ENCODE measurements around the gene ACOT2. TPM values are rescaled to one million over a fixed set of nuclear protein-coding genes. Genes with fewer than 3 reads are reported as not detected.

ACOT2 gene
- total RNA-seq (2022; extraction: Qiagen RNA extraction): 42.3 to 53.1 TPM (median 51.7 TPM) in 5 replicates

GRCh38 chr14:73569185-73569958 is at the start of gene ACOT2:
Gene ACOT2 (plus strand): TSS chr14:73569213. CDS start chr14:73569241, 28 bp downstream.

GRCh38 chr14:73591690-73592449 is 22.9 kb downstream of the ACOT2 start, which contains the start of gene ACOT4:
Gene ACOT4 (plus strand): TSS chr14:73591873. CDS start chr14:73591960, 87 bp downstream.

GRCh38 chr14:73612339-73613045 is 43.5 kb downstream of the ACOT2 start, which contains the start of gene ACOT6:
Gene ACOT6 (plus strand): TSS chr14:73612517. CDS start chr14:73612572, 55 bp downstream.

Other genes starting within 250 kb of the ACOT2 start
- gene NUMB, start 110.7 kb upstream of the ACOT2 start, total RNA-seq (2022; extraction: Qiagen RNA extraction): 34.7 to 44.4 TPM (median 41.1 TPM) in 5 replicates
- 21.2 to 27.0 TPM (median 26.1 TPM) in 5 replicates for gene RIOX1, start 78.3 kb upstream of the ACOT2 start, total RNA-seq (2022; extraction: Qiagen RNA extraction)
- 5.6 to 8.6 TPM (median 7.4 TPM) in 5 replicates for gene ACOT1, start 32.1 kb upstream of the ACOT2 start, total RNA-seq (2022; extraction: Qiagen RNA extraction)
- 0.05 to 0.12 TPM in 2 of 5 replicates, not detected in the others for gene HEATR4, start 10.3 kb upstream of the ACOT2 start, total RNA-seq (2022; extraction: Qiagen RNA extraction)
- gene ACOT4, start 22.7 kb downstream of the ACOT2 start, total RNA-seq (2022; extraction: Qiagen RNA extraction): 1.9 to 2.4 TPM (median 2.0 TPM) in 5 replicates
- gene ACOT6, start 43.3 kb downstream of the ACOT2 start, total RNA-seq (2022; extraction: Qiagen RNA extraction): not detected in 5 replicates
- 8.8 to 12.5 TPM (median 10.4 TPM) in 5 replicates for gene DNAL1, start 75.8 kb downstream of the ACOT2 start, total RNA-seq (2022; extraction: Qiagen RNA extraction)
- 56.7 to 67.3 TPM (median 58.8 TPM) in 5 replicates for gene PNMA1, start 145.2 kb downstream of the ACOT2 start, total RNA-seq (2022; extraction: Qiagen RNA extraction)